ENCODE measurements around the gene WFDC12. TPM values are rescaled to one million over a fixed set of nuclear protein-coding genes. Genes with fewer than 3 reads are reported as not detected.

The WFDC12 gene
- total RNA-seq, 2 donors from 2014 or later: not detected

DNA sequence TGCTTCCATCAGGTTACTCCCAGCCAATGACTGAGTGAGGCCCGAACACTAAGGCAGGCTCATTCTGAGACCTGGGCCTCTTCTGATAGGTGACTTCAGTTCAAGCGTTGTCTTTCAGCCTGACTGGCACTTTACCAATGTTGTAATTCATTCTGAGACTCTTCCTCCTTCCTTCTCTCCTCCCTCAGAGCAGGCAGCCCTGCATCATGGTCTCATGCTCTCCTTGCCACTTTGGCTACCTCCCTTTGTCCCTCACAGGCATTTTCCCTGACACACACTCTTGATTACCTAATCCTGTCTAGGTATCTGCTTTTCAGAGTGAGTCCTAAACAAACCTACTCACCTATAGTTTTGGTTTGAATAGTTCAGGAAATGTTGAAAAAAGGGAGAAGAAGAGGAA lies 12.6 kb upstream of the WFDC12 start:
- Histone ChIP-seq H3K27ac (no peak overlapping the region), H3K36me3 (no peaks in the 10 kb centered on the region), H3K9me3 (no peaks in the 10 kb centered on the region), H3K4me1 (replicated peaks) (no peaks in the 10 kb centered on the region), H3K4me3 (no peak overlapping the region), H3K27me3 (replicated peaks; ENCODE audit: insufficient read depth) (no peaks in the 10 kb centered on the region)
- 74% methylated on average over 2 of the region's 2 CpGs for WGBS
- intact Hi-C loops (cut with DNase I): no loop called here
- DNase-seq (ENCODE audit: low spot score): no peak
- TF ChIP-seq POLR2AphosphoS5 (IDR thresholded peaks at IDR 0.05) (no peak), POLR2A (IDR thresholded peaks at IDR 0.05) (no peak)
- TF ChIP-seq, protein P1, sequence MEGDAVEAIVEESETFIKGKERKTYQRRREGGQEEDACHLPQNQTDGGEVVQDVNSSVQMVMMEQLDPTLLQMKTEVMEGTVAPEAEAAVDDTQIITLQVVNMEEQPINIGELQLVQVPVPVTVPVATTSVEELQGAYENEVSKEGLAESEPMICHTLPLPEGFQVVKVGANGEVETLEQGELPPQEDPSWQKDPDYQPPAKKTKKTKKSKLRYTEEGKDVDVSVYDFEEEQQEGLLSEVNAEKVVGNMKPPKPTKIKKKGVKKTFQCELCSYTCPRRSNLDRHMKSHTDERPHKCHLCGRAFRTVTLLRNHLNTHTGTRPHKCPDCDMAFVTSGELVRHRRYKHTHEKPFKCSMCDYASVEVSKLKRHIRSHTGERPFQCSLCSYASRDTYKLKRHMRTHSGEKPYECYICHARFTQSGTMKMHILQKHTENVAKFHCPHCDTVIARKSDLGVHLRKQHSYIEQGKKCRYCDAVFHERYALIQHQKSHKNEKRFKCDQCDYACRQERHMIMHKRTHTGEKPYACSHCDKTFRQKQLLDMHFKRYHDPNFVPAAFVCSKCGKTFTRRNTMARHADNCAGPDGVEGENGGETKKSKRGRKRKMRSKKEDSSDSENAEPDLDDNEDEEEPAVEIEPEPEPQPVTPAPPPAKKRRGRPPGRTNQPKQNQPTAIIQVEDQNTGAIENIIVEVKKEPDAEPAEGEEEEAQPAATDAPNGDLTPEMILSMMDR (IDR thresholded peaks at IDR 0.05): no peak

DNA sequence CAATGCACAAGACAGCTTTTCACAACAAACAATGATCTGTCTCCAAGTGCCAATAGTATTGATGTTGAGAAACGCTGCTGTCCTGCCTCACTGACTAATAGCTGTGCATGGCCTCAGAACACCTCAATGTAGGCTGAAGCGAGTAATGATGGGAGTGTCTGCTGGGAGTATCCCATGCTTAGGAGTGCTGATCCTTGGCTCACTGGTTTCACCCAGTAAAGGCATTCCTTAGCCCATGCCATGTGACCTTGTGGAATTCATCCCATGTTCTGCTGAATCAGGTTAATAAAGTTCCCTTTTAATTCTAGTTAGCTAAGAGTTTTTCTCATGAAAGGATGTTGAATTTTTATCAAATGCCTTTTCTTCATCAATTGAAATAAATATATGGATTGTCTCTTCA lies 3.8 kb upstream of the WFDC12 start:
- no peak overlapping the region for H3K4me3 ChIP-seq
- no peak overlapping the region for H3K27ac ChIP-seq
- H3K27me3 ChIP-seq (replicated peaks; ENCODE audit: insufficient read depth): no peaks in the 10 kb centered on the region
- DNase-seq (ENCODE audit: low spot score): no peak
- no peaks in the 10 kb centered on the region for H3K36me3 ChIP-seq
- no peaks in the 10 kb centered on the region for H3K9me3 ChIP-seq
- H3K4me1 ChIP-seq (replicated peaks): no peaks in the 10 kb centered on the region
- WGBS: 54% methylated on average over 2 of the region's 2 CpGs
- intact Hi-C loops (cut with DNase I): no loop called here
- no peak for TF ChIP-seq POLR2A (IDR thresholded peaks at IDR 0.05)
- TF ChIP-seq, protein P1 (IDR thresholded peaks at IDR 0.05): no peak
- TF ChIP-seq POLR2AphosphoS5 (IDR thresholded peaks at IDR 0.05): no peak

DNA sequence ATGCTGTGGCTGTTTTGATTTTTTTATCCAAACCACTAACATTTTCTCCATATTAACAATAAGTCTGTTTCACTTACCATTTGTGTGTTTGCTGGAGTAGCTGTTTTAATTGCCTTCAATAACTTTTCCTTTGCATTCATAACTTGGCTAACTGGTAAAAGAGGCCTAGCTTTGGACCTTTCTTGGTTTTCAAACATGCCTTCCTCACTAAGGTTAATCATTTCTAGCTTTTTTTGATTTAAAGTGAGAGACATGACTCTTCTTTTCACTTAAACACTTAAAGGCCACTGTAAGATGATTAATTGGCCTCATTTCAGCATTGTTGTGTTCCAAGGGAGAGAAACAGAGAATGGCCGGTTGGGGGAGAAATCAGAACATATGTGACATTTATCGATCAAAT lies 2.9 kb downstream of the WFDC12 start:
- H3K9me3 ChIP-seq: no peaks in the 10 kb centered on the region
- TF ChIP-seq, protein P1 (IDR thresholded peaks at IDR 0.05): no peak
- TF ChIP-seq POLR2A (IDR thresholded peaks at IDR 0.05) (no peak), POLR2AphosphoS5 (IDR thresholded peaks at IDR 0.05) (no peak)
- no peaks in the 10 kb centered on the region for H3K36me3 ChIP-seq
- H3K4me3 ChIP-seq: no peak overlapping the region
- no peaks in the 10 kb centered on the region for H3K4me1 ChIP-seq (replicated peaks)
- DNase-seq (ENCODE audit: low spot score): no peak
- 86% methylated on average over 2 of the region's 2 CpGs for WGBS
- intact Hi-C loops (cut with DNase I): no loop called here
- H3K27me3 ChIP-seq (replicated peaks; ENCODE audit: insufficient read depth): no peaks in the 10 kb centered on the region
- H3K27ac ChIP-seq: no peak overlapping the region

DNA sequence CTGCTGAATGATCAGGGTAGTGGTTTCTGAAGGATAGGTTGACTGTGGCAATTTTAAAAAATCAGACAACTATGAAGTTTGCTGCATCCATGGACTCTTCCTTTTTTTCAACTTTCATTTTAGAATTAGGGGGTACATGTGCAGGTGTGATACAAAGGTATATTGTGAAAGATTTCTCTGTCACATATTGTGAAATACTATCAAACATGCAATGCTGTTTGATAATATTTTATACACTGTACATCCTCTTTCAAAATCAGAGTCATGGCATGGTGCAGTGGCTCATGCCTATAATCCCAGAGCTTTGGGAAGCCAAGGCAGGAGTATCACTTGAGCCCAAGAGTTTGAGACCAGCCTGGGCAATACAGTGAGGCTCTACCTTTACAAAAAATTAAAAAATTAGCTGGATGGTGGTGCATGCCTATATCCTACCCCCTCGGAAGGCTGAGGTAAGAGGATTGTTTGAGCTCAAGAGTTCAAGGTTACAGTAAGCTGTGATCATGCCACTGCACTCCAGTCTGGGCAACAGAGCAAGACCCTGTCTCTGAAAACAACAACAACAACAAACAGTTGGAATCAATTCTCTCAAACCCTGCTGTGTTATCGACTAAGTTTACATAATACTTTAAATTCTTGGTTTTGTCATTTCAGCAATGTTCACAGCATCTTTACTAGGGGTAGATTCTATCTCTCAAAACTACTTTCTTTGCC lies 4.6 kb downstream of the WFDC12 start:
- Histone ChIP-seq H3K4me1 (replicated peaks) (no peaks in the 10 kb centered on the region), H3K4me3 (no peak overlapping the region), H3K27ac (no peak overlapping the region), H3K9me3 (no peaks in the 10 kb centered on the region), H3K27me3 (replicated peaks; ENCODE audit: insufficient read depth) (no peaks in the 10 kb centered on the region), H3K36me3 (no peaks in the 10 kb centered on the region)
- 92% methylated on average over 2 of the region's 2 CpGs for WGBS
- DNase-seq (ENCODE audit: low spot score): no peak
- TF ChIP-seq POLR2AphosphoS5 (IDR thresholded peaks at IDR 0.05) (no peak), POLR2A (IDR thresholded peaks at IDR 0.05) (no peak)
- TF ChIP-seq, protein P1 (IDR thresholded peaks at IDR 0.05): no peak
- intact Hi-C loops (cut with DNase I): no loop called here

DNA sequence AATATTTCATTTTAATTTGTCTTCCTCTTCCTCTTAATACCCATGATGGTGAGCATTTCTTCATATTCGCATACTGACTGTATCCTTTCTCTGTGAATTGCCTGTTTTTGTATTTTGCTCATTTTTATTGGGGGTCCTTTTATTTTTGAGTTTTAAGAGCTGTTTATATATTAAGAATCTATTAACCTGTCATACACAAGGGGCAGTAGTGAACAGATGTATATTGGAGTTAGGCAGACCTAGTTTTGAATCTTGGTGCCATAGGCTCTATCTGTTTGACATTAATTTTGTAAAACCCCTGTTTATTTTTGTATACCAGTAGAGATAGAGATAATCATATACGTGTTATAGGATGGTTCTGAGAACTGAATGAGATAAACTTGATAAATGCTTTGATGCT lies 6.2 kb downstream of the WFDC12 start:
- intact Hi-C loops (cut with DNase I): no loop called here
- Histone ChIP-seq H3K27me3 (replicated peaks; ENCODE audit: insufficient read depth) (no peaks in the 10 kb centered on the region), H3K9me3 (no peaks in the 10 kb centered on the region), H3K36me3 (no peaks in the 10 kb centered on the region), H3K4me3 (no peak overlapping the region), H3K4me1 (replicated peaks) (no peaks in the 10 kb centered on the region), H3K27ac (no peak overlapping the region)
- 90% methylated on average over 2 of the region's 2 CpGs for WGBS
- DNase-seq (ENCODE audit: low spot score): no peak
- TF ChIP-seq, protein P1 (IDR thresholded peaks at IDR 0.05): no peak
